Bronchial epithelial cell (primary cell): ENCODE measurements around the gene TSHB. TPM values are rescaled to one million over a fixed set of nuclear protein-coding genes. Genes with fewer than 3 reads are reported as not detected.

Source experiments
- DNase-seq: peaks from one replicate; pipeline ENCODE4 v3.0.0-alpha.2; 2010; ENCODE audit warnings: low read depth
- FAIRE-seq: peaks from 2 replicates; lab custom pipeline; 2011; peaks lifted over from hg19 to GRCh38; lab: Jason Lieb, UNC
- H3K27me3 ChIP-seq: 2 replicates; pipeline ENCODE4 v1.5.1; 2011; ENCODE audit warnings: low read length; ENCODE audit not compliant: control insufficient read depth, insufficient read depth
- H3K36me3 ChIP-seq: 2 replicates; pipeline ENCODE4 v1.5.1; 2011; ENCODE audit warnings: low read length; ENCODE audit not compliant: control insufficient read depth, insufficient read depth
- H3K4me3 ChIP-seq: 2 replicates; pipeline ENCODE4 v1.5.1; 2011; ENCODE audit warnings: mild to moderate bottlenecking, low read depth, low read length, control low read depth
- CTCF ChIP-seq: IDR thresholded peaks from 2 replicates; pipeline ENCODE4 v1.5.1; 2011; ENCODE audit warnings: mild to moderate bottlenecking, moderate library complexity, low read length, control low read depth, inconsistent platforms; ENCODE audit not compliant: insufficient read depth, severe bottlenecking
- total RNA-seq: library from RNA; depleted of rRNA; stranded (reverse); fragments of >200 nt; gene quantifications from 2 replicates; pipeline ENCODE4 v1.2.1, GENCODE V29; 2014

Gene TSHB
- total RNA-seq, 1 donor from 2014 or later = not detected

GRCh38 chr1:115082949-115083348, 53.3 kb downstream of the TSHB start:
- DNase-seq = no peak
- FAIRE-seq = no peak
- TF ChIP-seq CTCF = no peak
- no peaks in the 10 kb centered on the region for H3K27me3 ChIP-seq
- no peak overlapping the region for H3K4me3 ChIP-seq
- H3K36me3 ChIP-seq = no peaks in the 10 kb centered on the region

Other genes with a start within 250 kb of the TSHB start
- 45.3 and 90.5 TPM in 2 replicates for gene SIKE1, start 249.1 kb upstream of the TSHB start, total RNA-seq
- gene SYCP1, start 175.0 kb upstream of the TSHB start, total RNA-seq = not detected in 2 replicates
- gene TSPAN2, start 59.7 kb downstream of the TSHB start, total RNA-seq = 0.13 and 0.26 TPM in 2 replicates